Urinary bladder (tissue), 4 donors: ENCODE data around the gene LGALS9B. TPM values are rescaled to one million over a fixed set of nuclear protein-coding genes. Genes with fewer than 3 reads are reported as not detected.
"Not testable (repeated sequence)": the region's sequence is repeated elsewhere in the genome, so short reads cannot be mapped to it uniquely, and the experiment has no call there.

ENCODE experiments used
- DNase-seq: peaks from one replicate; pipeline ENCODE4 v3.0.0-alpha.2; 2015; ENCODE audit errors: extremely low spot score
- H3K27ac ChIP-seq: one replicate; pipeline ENCODE4 v1.5.1; 2013; ENCODE audit warnings: low read depth, mild to moderate bottlenecking, moderate library complexity
- H3K36me3 ChIP-seq: one replicate; pipeline ENCODE4 v1.6.1; 2013; ENCODE audit warnings: mild to moderate bottlenecking, moderate library complexity; ENCODE audit not compliant: insufficient read depth
- H3K4me1 ChIP-seq: one replicate; pipeline ENCODE4 v1.6.1; 2013; ENCODE audit warnings: mild to moderate bottlenecking, moderate library complexity; ENCODE audit not compliant: insufficient read depth
- H3K4me3 ChIP-seq: one replicate; pipeline ENCODE4 v1.5.1; 2013; ENCODE audit warnings: low read depth, low read length
- WGBS: extraction: QIAGEN DNeasy Blood & Tissue Kit; methylation state at CpG from one replicate; pipeline ENCODE4 v1.1.7; 2013; 5-methylcytosine and 5-hydroxymethylcytosine counted together
- polyA plus RNA-seq: library from polyadenylated mRNA; stranded (reverse); fragments of 200-250 nt; gene quantifications from one replicate; pipeline ENCODE4 v1.2.3, GENCODE V29; 2013
- total RNA-seq: library from RNA; depleted of rRNA; stranded (reverse); fragments of >200 nt; gene quantifications from one replicate; pipeline ENCODE4 v1.2.3, GENCODE V29; 2014
- donor health status: healthy with polysubstance abuse.
- donor health status: healthy.

LGALS9B gene
- total and polyA plus RNA-seq, 2 donors: not detected

GRCh38 chr17:20453820-20454434 is 13.4 kb downstream of the LGALS9B start:
- 89% methylated on average over 4 of the region's 11 CpGs for whole genome bisulfite sequencing
- H3K27ac ChIP-seq, DNase-seq, H3K4me3 ChIP-seq, H3K36me3 ChIP-seq, H3K4me1 ChIP-seq: not testable (repeated sequence)

- DNase-seq: peak; percentile 1
- WGBS: 47% methylated on average over 10 of the region's 12 CpGs
- not testable (repeated sequence) for H3K4me1 ChIP-seq, H3K36me3 ChIP-seq, H3K4me3 ChIP-seq, H3K27ac ChIP-seq
Measured at GRCh38 chr17:20450852-20451251, 16.5 kb downstream of the LGALS9B start.

- not testable (repeated sequence) for H3K36me3 ChIP-seq, DNase-seq, H3K4me1 ChIP-seq, H3K4me3 ChIP-seq, H3K27ac ChIP-seq
- WGBS: 92% methylated on average over 25 of the region's 26 CpGs
Measured at GRCh38 chr17:20447534-20448321, 19.6 kb downstream of the LGALS9B start.

GRCh38 chr17:20446895-20447294 is 20.4 kb downstream of the LGALS9B start:
- H3K4me1 ChIP-seq, H3K4me3 ChIP-seq, H3K36me3 ChIP-seq, H3K27ac ChIP-seq, DNase-seq: not testable (repeated sequence)
- WGBS: 69% methylated on average over 6 of the region's 6 CpGs

GRCh38 chr17:20444581-20445236 is 22.6 kb downstream of the LGALS9B start:
- H3K4me3 ChIP-seq, H3K27ac ChIP-seq, H3K36me3 ChIP-seq, H3K4me1 ChIP-seq, DNase-seq: not testable (repeated sequence)
- WGBS: 82% methylated on average over 4 of the region's 8 CpGs

GRCh38 chr17:20444173-20444572 is 23.2 kb downstream of the LGALS9B start:
- 92% methylated on average over 16 of the region's 16 CpGs for WGBS
- H3K27ac ChIP-seq, H3K4me3 ChIP-seq, DNase-seq, H3K36me3 ChIP-seq, H3K4me1 ChIP-seq: not testable (repeated sequence)

GRCh38 chr17:20443632-20444031 is 23.7 kb downstream of the LGALS9B start:
- H3K27ac ChIP-seq, H3K36me3 ChIP-seq, H3K4me3 ChIP-seq, DNase-seq, H3K4me1 ChIP-seq: not testable (repeated sequence)
- WGBS: 54% methylated on average over 2 of the region's 9 CpGs

- H3K4me1 ChIP-seq, H3K27ac ChIP-seq, DNase-seq, H3K4me3 ChIP-seq, H3K36me3 ChIP-seq: not testable (repeated sequence)
- WGBS: 33% methylated on average over 3 of the region's 5 CpGs
Measured at GRCh38 chr17:20440665-20441064, 26.7 kb downstream of the LGALS9B start.

- not testable (repeated sequence) for H3K4me3 ChIP-seq, H3K4me1 ChIP-seq, H3K27ac ChIP-seq, H3K36me3 ChIP-seq, DNase-seq
- 89% methylated on average over 3 of the region's 3 CpGs for WGBS
Measured at GRCh38 chr17:20435166-20435565, 32.2 kb downstream of the LGALS9B start.

- H3K4me3 ChIP-seq, H3K4me1 ChIP-seq, DNase-seq, H3K36me3 ChIP-seq, H3K27ac ChIP-seq: not testable (repeated sequence)
- whole genome bisulfite sequencing: 85% methylated on average over 8 of the region's 8 CpGs
Measured at GRCh38 chr17:20433382-20433781, 34.0 kb downstream of the LGALS9B start.

GRCh38 chr17:20427264-20427663 is 40.1 kb downstream of the LGALS9B start:
- 61% methylated on average over 2 of the region's 2 CpGs for WGBS

GRCh38 chr17:20422826-20423225 is 44.5 kb downstream of the LGALS9B start:
- not testable (repeated sequence) for H3K4me1 ChIP-seq, DNase-seq, H3K27ac ChIP-seq, H3K4me3 ChIP-seq, H3K36me3 ChIP-seq
- WGBS: no CpG with 5 or more reads among the region's 5 CpGs

More at GRCh38 chr17:20427264-20427663, 40.1 kb downstream of the LGALS9B start:
- not testable (repeated sequence) for H3K36me3 ChIP-seq, H3K4me3 ChIP-seq, H3K27ac ChIP-seq, H3K4me1 ChIP-seq, DNase-seq

- not testable (repeated sequence) for H3K4me1 ChIP-seq, H3K36me3 ChIP-seq, DNase-seq, H3K4me3 ChIP-seq, H3K27ac ChIP-seq
- WGBS: 92% methylated on average over 8 of the region's 8 CpGs
Measured at GRCh38 chr17:20418838-20419237, 48.5 kb downstream of the LGALS9B start.
